A549 (cell line): ENCODE results near the gene OVAAL. TPM values are rescaled to one million over a fixed set of nuclear protein-coding genes. Genes with fewer than 3 reads are reported as not detected.

ENCODE experiments used
- ATAC-seq, 2 experiments: fragments of 200-7000 bp in 1 of 2; fragments of >200 bp in 1 of 2; cut with Nextera tagmentation in 1 of 2; cut with Tn5 transposase in 1 of 2; 3 replicates each; pipeline versions ENCODE4 v1.8.0 to v1.9.1; 2018 to 2020; ENCODE audit warnings: mild to moderate bottlenecking in 1 of 2, moderate library complexity in 1 of 2
- CTCF ChIA-PET: fragments of 300-600 bp; sonication (Branson Sonifier 250); formaldehyde crosslinking; extraction: SDS; loops from one replicate; lab custom pipeline; 2021; ENCODE audit warnings: antibody characterized with exemption, inconsistent platforms; lab: Yijun Ruan, JAX
- POLR2A ChIA-PET: fragments of 350-600 bp; formaldehyde crosslinking; extraction: SDS; loops from one replicate; lab custom pipeline; 2021; ENCODE audit warnings: antibody characterized with exemption, inconsistent platforms; lab: Yijun Ruan, JAX
- DNase-seq, 2 experiments: peaks; one replicate each; pipeline versions ENCODE4 v3.0.0 to v3.0.0-alpha.2; 2011 to 2016; ENCODE audit warnings: low read depth in 1 of 2, low spot score in 1 of 2
- FAIRE-seq: peaks from 2 replicates; lab custom pipeline; 2011; peaks lifted over from hg19 to GRCh38; lab: Jason Lieb, UNC
- H3K27ac ChIP-seq, 2 experiments: fragments of >200 bp; sonication (Bioruptor Twin); formaldehyde crosslinking; 3 replicates each; pipeline ENCODE4 v1.5.1; 2016 to 2017
- H3K4me1 ChIP-seq: fragments of >200 bp; sonication (Bioruptor Twin); formaldehyde crosslinking; 3 replicates; pipeline ENCODE4 v1.6.1; 2016
- H3K4me2 ChIP-seq: fragments of >200 bp; sonication (Bioruptor Twin); formaldehyde crosslinking; 3 replicates; pipeline ENCODE4 v1.6.1; 2016
- H3K4me3 ChIP-seq: fragments of >200 bp; sonication (Bioruptor Twin); formaldehyde crosslinking; 3 replicates; pipeline ENCODE4 v1.5.1; 2016
- H3K9me3 ChIP-seq: fragments of >200 bp; sonication (Bioruptor Twin); formaldehyde crosslinking; 3 replicates; pipeline ENCODE4 v1.6.1; 2016
- CBX2 ChIP-seq: fragments of 200-600 bp; sonication (generic); IDR thresholded peaks from 2 replicates; pipeline ENCODE4 v1.6.1; 2016; ENCODE audit warnings: low read depth, mild to moderate bottlenecking, borderline replicate concordance
- CBX8 ChIP-seq: fragments of 200-600 bp; sonication (generic); IDR thresholded peaks from 2 replicates; pipeline ENCODE4 v1.6.1; 2016
- CHD4 ChIP-seq: fragments of 200-600 bp; sonication (generic); IDR thresholded peaks from 2 replicates; pipeline ENCODE4 v1.6.1; 2016; ENCODE audit warnings: antibody characterized with exemption, mild to moderate bottlenecking, borderline replicate concordance
- CTCF ChIP-seq: fragments of >200 bp; sonication (Bioruptor Twin); formaldehyde crosslinking; IDR thresholded peaks from 3 replicates; pipeline ENCODE4 v1.5.1; 2016
- EHF ChIP-seq: fragments of 250-450 bp; sonication (Bioruptor Pico); IDR thresholded peaks from 2 replicates; pipeline ENCODE4 v1.5.0; 2020; ENCODE audit warnings: mild to moderate bottlenecking
- EHMT2 ChIP-seq: fragments of 200-600 bp; sonication (generic); IDR thresholded peaks from 2 replicates; pipeline ENCODE4 v1.6.1; 2016; ENCODE audit warnings: antibody characterized with exemption, low read depth, mild to moderate bottlenecking, moderate library complexity
- FOXS1 ChIP-seq: fragments of 250-450 bp; sonication (Bioruptor Pico); IDR thresholded peaks from 2 replicates; pipeline ENCODE4 v1.5.0; 2020; ENCODE audit warnings: mild to moderate bottlenecking, moderate library complexity
- HES2 ChIP-seq: fragments of >200 bp; sonication (Bioruptor Twin); formaldehyde crosslinking; IDR thresholded peaks from 2 replicates; pipeline ENCODE4 v1.6.1; 2016
- HOXA7 ChIP-seq: fragments of 250-450 bp; sonication (Bioruptor Pico); IDR thresholded peaks from 2 replicates; pipeline ENCODE4 v1.5.0; 2020; ENCODE audit warnings: mild to moderate bottlenecking, moderate library complexity
- HOXB5 ChIP-seq: fragments of 250-450 bp; sonication (Bioruptor Pico); IDR thresholded peaks from 2 replicates; pipeline ENCODE4 v1.5.0; 2020; ENCODE audit warnings: mild to moderate bottlenecking, moderate library complexity
- KDM1A ChIP-seq: fragments of 200-600 bp; sonication (generic); IDR thresholded peaks from 2 replicates; pipeline ENCODE4 v1.6.1; 2016; ENCODE audit warnings: low read depth, mild to moderate bottlenecking
- KDM5A ChIP-seq: fragments of 200-600 bp; sonication (generic); IDR thresholded peaks from 2 replicates; pipeline ENCODE4 v1.6.1; 2016; ENCODE audit warnings: antibody characterized with exemption, mild to moderate bottlenecking
- MAZ ChIP-seq: fragments of 150-350 bp; IDR thresholded peaks from 2 replicates; pipeline ENCODE4 v1.6.1; 2014; ENCODE audit warnings: antibody characterized with exemption, low read depth, low read length, borderline replicate concordance
- NPAS2 ChIP-seq: fragments of 250-450 bp; sonication (Bioruptor Pico); IDR thresholded peaks from 2 replicates; pipeline ENCODE4 v1.8.0; 2022; ENCODE audit warnings: mild to moderate bottlenecking, moderate library complexity, borderline replicate concordance
- PHF8 ChIP-seq: fragments of 200-600 bp; sonication (generic); IDR thresholded peaks from 2 replicates; pipeline ENCODE4 v1.6.1; 2016; ENCODE audit warnings: low read depth, mild to moderate bottlenecking, antibody characterized with exemption, moderate library complexity, borderline replicate concordance
- RCOR1 ChIP-seq: fragments of 150-350 bp; IDR thresholded peaks from 2 replicates; pipeline ENCODE4 v1.6.1; 2014; ENCODE audit warnings: antibody characterized with exemption, low read length, low read depth
- SMC3 ChIP-seq: fragments of >200 bp; sonication (Bioruptor Twin); formaldehyde crosslinking; IDR thresholded peaks from 3 replicates; pipeline ENCODE4 v1.6.1; 2018; ENCODE audit warnings: inconsistent platforms
- SREBF2 ChIP-seq: fragments of 450-650 bp; IDR thresholded peaks from 2 replicates; pipeline ENCODE4 v1.6.1; 2014; ENCODE audit warnings: mild to moderate bottlenecking, moderate library complexity
- ZFP36 ChIP-seq: fragments of 450-650 bp; IDR thresholded peaks from 2 replicates; pipeline ENCODE4 v1.6.1; 2014; ENCODE audit warnings: borderline replicate concordance; ENCODE audit not compliant: partially characterized antibody
- ZSCAN20 ChIP-seq: fragments of 250-450 bp; sonication (Bioruptor Pico); IDR thresholded peaks from 2 replicates; pipeline ENCODE4 v1.8.0; 2022; ENCODE audit warnings: mild to moderate bottlenecking, moderate library complexity
- WGBS: methylation state at CpG from one replicate; pipeline ENCODE4 v1.1.6; 2017; ENCODE audit errors: missing lambda C conversion rate; 5-methylcytosine and 5-hydroxymethylcytosine counted together
- polyA plus RNA-seq, 4 experiments: library from polyadenylated mRNA; depleted of rRNA in 3 of 4; stranded (reverse); fragments of >200 nt; fragmentation: RNase III in 1 of 4; extraction: RNeasy Plus Mini Kit Qiagen cat#74134 plus additional on column Dnase treatment in 1 of 4; gene quantifications; 2 replicates in 3 of 4; 3 replicates in 1 of 4; pipeline ENCODE4 v1.2.3, GENCODE V29; 2011 to 2017
- TF ChIP-seq, protein P1 (sequence below): IDR thresholded peaks from 2 replicates; pipeline ENCODE4 v1.6.1; 2012

The OVAAL gene
- polyA plus RNA-seq, 2 of the 4 experiments (the other 2 are of a cell fraction), result 0.08 TPM; not detected in 1

DNA sequence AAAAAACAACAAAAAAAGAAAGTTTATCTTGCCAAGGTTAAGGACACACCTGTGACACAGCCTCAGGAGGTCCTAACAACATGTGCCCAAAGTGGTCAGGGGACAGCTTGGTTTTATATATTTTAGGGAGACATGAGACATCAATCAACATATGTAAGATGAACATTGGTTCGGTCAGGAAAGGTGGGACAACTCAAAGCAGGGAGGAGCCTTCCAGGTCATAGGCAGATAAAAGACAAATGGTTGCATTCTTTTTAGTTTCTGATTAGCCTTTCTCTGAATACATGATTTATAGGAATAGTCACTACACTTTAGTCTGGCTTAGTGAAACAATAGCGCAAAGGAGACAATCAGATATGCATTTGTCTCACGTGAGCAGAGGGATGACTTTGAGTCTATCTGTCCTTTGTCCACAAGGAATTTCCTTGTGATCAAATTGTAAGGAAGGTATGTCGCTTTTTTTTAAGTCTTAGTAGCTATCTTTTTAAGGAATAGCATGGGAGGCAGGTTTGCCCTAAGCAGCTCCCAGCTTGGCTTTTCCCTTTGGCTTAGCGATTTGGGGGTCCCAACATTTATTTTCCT lies 23.3 kb upstream of the OVAAL start:
- Histone ChIP-seq H3K9me3 (no peaks in the 10 kb centered on the region), H3K27ac (peak overlapping the region in 1 of 2 experiments; percentile 31; a peak in 3 of 6 replicates), H3K4me3 (no peak overlapping the region), H3K4me2 (no peak overlapping the region), H3K4me1 (peaks cover 3% of the 10 kb centered on the region)
- no peak for DNase-seq
- TF ChIP-seq FOXS1 (CRISPR knock-in tag) (no peak), EHF (no peak), HOXB5 (CRISPR knock-in tag) (no peak), MAZ (no peak), CHD4 (no peak), ZFP36 (no peak), HOXA7 (CRISPR knock-in tag) (no peak), NPAS2 (CRISPR knock-in tag) (no peak), CTCF (no peak), RCOR1 (no peak), EHMT2 (no peak), KDM5A (no peak)
- TF ChIP-seq, protein P1, sequence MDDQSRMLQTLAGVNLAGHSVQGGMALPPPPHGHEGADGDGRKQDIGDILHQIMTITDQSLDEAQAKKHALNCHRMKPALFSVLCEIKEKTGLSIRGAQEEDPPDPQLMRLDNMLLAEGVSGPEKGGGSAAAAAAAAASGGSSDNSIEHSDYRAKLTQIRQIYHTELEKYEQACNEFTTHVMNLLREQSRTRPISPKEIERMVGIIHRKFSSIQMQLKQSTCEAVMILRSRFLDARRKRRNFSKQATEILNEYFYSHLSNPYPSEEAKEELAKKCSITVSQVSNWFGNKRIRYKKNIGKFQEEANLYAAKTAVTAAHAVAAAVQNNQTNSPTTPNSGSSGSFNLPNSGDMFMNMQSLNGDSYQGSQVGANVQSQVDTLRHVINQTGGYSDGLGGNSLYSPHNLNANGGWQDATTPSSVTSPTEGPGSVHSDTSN, result no peak
- ATAC-seq, result no peak
- CTCF ChIA-PET, result interaction anchor here (1.2 to 4.9 kb wide), 3 partner anchors 16 to 328 kb away, joined by 4 to 47 read pairs (median 8); no protein-coding TSS in a partner anchor
- FAIRE-seq, result no peak
- POLR2A ChIA-PET, result no interaction called here
- WGBS, result 79% methylated on average over 5 of the region's 5 CpGs

- no peak for FAIRE-seq
- Histone ChIP-seq H3K4me1 (no peaks in the 10 kb centered on the region; the same call in 2 of the 3 replicates), H3K4me2 (no peak overlapping the region), H3K9me3 (no peaks in the 10 kb centered on the region), H3K27ac (0 out of 6 replicates have a peak overlapping the region, but pooled peaks of 1 of the 2 experiments have one; percentile 24), H3K4me3 (no peak overlapping the region)
- no peak for ATAC-seq
- no peak for TF ChIP-seq SMC3
- TF ChIP-seq PHF8, result no peak
- ChIA-PET CTCF (interaction anchor here (0.6 to 2.4 kb wide), 11 partner anchors 8 to 326 kb away, joined by 3 to 8 read pairs (median 3); partner anchors contain the start of gene OVAAL), POLR2A (no interaction called here)
- no peak for DNase-seq
- 76% methylated on average over 7 of the region's 7 CpGs for whole genome bisulfite sequencing
Observed at GRCh38 chr1:180536821-180537372, 21.9 kb upstream of the OVAAL start.

DNA sequence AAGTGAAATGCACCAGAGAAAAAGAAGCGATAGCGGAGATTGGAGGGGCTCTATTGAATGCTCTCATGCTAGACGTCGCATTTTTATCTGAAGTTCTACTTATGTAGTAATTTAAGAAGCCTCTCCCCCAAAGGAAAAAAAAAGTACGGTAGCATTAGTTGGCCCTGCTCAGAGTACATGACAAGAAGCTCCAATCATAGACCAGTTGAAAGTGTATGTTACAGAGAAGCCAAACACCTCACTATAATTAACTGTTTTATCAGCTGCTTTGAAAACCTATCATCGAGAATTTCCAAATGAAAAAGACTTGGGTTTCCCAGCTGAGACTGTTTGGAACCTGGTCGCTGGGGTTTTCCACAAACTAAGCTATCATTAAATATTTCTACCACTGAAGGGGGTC lies 19.6 kb upstream of the OVAAL start:
- H3K4me1 ChIP-seq, result peaks cover 8% of the 10 kb centered on the region; the same call in 2 of the 3 replicates
- ChIA-PET POLR2A (no interaction called here), CTCF (interaction anchor here (0.6 to 1.9 kb wide), 4 partner anchors 10 to 322 kb away, joined by 3 to 9 read pairs (median 4); no protein-coding TSS in a partner anchor)
- FAIRE-seq (no peak), ATAC-seq (no peak), DNase-seq (no peak)
- H3K4me3 ChIP-seq, result no peak overlapping the region
- no peaks in the 10 kb centered on the region for H3K9me3 ChIP-seq
- no peak overlapping the region for H3K27ac ChIP-seq
- no peak overlapping the region for H3K4me2 ChIP-seq
- TF ChIP-seq KDM1A (no peak), CBX2 (no peak), CBX8 (no peak), ZSCAN20 (CRISPR knock-in tag) (no peak), EHF (no peak), SREBF2 (no peak), CHD4 (no peak), HES2 (no peak)
- WGBS, result 79% methylated on average over 7 of the region's 7 CpGs
